Right renal cortex interstitium (tissue), 3 donors: Measurements from ENCODE around the gene PLA2R1. TPM values are rescaled to one million over a fixed set of nuclear protein-coding genes. Genes with fewer than 3 reads are reported as not detected.
A peak's percentile ranks its signal among the peaks of the same experiment; 100 is the strongest.

Experiments used
- DNase-seq, 3 donors: peaks; one replicate each; pipeline ENCODE4 v3.0.0-alpha.2; 2013; ENCODE audit warnings: low read depth in 3 of 3, low spot score in 2 of 3
- polyA plus RNA-seq, 3 donors: library from polyadenylated mRNA; unstranded; fragments of 120-200 nt; gene quantifications; one replicate each; pipeline ENCODE4 v1.2.1, GENCODE V29; 2013; ENCODE audit not compliant: insufficient read length in 3 of 3

PLA2R1 gene
- 100 to 1,000 TPM in 2 of 3 donors, 10 to 100 TPM in 1; 65.5 to 130 (median 112) TPM for polyA plus RNA-seq

DNA sequence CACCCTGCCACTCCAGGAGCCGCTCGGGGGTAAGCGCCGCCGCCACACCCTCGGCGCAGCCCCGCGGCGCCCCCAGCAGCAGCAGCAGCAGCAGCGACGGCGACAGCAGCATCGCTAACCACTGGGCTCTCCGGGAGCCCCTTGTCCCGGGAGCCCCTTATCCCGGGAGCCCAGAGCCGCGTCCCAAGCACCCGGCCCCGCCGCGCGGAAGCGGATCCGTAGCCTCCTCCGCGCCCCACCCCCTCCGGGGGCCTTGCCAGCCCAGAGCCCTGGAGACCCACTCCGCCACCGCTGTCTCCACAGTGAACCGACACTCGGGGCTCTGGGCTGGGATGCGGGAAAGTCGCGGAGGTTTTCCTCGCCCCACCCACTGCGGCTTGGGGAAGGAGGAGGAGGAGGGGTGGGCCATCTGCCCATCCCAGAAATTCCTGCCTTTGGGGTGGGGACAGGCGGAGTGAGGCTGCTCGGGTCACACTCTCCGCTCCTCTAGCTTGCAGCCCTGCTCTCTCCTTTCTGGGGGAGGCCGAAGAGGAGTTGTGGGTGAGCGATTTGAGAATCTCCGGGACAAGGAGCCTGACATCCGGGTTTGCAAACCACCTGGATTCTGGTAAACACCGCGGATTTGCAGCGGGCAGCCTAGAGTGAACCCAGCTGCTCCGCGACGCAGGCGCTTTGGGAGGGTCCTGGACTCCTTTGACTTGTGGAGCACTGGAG lies at the start of gene PLA2R1:
Gene PLA2R1 (minus strand): TSS at position 324 of the 714 bp plus-strand sequence. CDS start 212 bp downstream, at position 112.
- DNase-seq: peak in 1 of 3 donors; percentile 54

- no peak for DNase-seq
Observed at GRCh38 chr2:160110674-160111239, 48.3 kb upstream of the PLA2R1 start.

GRCh38 chr2:160109939-160110673 lies 47.7 kb upstream of the PLA2R1 start:
- peak; percentile 47 to 61 (median 57) for DNase-seq

GRCh38 chr2:160109243-160109642 lies 46.8 kb upstream of the PLA2R1 start:
- no peak for DNase-seq

DNA sequence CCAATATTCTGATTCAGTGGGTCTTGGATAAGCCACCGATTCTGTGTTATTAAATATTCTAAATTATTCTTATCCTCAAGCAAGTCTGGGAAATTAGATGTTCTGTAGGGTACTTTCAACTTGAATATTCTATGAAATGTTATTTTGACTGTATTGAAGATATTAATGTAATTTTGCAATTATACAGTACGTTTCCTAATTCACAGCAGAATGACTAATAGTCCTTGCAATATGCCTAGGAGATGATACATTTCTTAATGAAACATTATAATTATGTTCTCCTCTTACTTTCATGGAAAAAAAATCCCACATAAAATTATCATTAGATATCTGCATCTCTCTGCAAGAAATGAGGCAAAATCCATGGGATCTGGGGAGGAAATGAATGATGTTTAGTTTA lies 46.2 kb upstream of the PLA2R1 start:
- DNase-seq: no peak

- DNase-seq: no peak
Observed at GRCh38 chr2:160105366-160105765, 43.0 kb upstream of the PLA2R1 start.

GRCh38 chr2:160104115-160104514 lies 41.7 kb upstream of the PLA2R1 start:
- no peak for DNase-seq

GRCh38 chr2:160097326-160097725 lies 34.9 kb upstream of the PLA2R1 start:
- no peak for DNase-seq

GRCh38 chr2:160096409-160096808 lies 34.0 kb upstream of the PLA2R1 start:
- DNase-seq: no peak

- DNase-seq: no peak
Observed at GRCh38 chr2:160092445-160092844, 30.0 kb upstream of the PLA2R1 start.

DNA sequence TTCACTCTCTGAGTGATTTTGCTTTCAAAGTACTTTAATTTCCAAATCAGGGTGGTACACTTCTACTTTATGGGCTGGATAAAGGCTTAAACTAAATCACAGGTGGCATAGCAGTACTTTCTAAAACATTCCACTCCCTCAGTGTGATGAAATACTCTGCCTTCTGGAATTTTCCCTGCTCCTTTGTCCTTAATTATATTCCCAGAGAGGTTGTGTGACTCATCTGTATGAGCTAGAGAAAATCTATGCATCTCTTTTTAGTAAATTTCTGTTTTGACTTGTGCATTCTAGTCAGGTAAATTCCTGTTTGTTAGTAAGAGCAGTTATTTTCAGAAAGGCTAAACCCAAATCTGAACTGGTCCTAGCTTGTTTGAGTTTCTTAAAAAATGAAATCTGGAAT lies 29.0 kb upstream of the PLA2R1 start:
- DNase-seq: no peak

DNA sequence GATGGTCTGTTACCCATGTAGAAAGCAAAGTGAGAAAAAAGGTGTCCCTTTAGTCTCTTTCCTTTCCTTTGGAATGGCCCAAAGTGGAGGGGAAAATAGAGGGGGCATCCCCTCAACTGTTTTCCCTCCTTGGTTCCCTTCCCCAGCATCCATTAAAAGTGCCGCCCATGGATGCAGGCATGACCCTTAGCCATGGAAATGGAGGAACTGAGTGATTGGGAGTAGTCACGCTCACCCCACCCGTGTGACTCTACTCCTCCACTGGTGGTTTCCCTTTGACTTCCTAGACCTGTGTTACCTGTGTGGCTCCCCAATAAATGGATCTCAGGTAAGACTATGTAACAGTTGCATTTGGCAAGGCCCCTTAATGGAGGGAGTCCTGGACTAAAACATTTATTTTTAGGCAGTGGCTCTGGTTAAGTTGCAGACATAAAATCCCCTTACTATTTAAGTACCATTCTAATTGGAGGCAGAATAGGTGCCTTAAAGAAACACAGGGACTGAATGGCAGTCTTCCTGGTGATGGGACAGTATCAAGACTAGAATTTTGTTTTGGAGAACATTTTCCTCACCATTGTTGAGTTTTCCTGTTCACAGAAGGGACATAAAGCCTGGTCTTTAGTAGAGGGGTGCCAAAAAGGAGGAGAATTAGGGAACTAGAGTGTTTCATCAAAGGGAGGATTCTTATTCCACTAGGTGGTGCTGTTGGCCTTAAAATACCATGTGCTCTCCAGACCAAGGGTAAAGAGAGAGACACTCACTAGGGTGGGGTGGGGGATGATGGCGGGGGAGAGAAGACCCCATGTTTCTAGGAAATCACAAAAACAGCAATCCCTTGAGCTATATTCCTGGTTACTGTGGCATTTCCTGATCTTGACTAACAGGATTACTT lies 25.7 kb upstream of the PLA2R1 start:
- DNase-seq: no peak

DNA sequence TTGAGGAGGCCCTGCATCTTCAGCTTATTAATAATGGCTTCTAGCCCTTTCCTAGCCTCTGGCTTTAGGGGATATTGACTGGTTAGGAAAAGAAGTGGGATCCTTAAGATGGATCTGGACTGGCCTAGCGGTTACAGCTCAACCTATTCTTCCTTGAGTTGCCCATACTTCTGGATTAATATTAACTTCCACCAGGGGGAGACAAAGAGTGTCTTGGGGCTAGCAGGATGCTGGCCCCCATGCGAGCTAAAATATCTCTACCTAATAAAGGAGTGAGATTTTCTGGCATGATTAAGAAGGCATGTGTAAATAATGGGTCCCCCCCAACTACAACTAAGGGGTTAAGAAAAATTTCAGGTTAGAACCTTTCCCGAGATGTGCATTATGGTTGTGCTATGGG lies 23.2 kb upstream of the PLA2R1 start:
- no peak for DNase-seq

DNA sequence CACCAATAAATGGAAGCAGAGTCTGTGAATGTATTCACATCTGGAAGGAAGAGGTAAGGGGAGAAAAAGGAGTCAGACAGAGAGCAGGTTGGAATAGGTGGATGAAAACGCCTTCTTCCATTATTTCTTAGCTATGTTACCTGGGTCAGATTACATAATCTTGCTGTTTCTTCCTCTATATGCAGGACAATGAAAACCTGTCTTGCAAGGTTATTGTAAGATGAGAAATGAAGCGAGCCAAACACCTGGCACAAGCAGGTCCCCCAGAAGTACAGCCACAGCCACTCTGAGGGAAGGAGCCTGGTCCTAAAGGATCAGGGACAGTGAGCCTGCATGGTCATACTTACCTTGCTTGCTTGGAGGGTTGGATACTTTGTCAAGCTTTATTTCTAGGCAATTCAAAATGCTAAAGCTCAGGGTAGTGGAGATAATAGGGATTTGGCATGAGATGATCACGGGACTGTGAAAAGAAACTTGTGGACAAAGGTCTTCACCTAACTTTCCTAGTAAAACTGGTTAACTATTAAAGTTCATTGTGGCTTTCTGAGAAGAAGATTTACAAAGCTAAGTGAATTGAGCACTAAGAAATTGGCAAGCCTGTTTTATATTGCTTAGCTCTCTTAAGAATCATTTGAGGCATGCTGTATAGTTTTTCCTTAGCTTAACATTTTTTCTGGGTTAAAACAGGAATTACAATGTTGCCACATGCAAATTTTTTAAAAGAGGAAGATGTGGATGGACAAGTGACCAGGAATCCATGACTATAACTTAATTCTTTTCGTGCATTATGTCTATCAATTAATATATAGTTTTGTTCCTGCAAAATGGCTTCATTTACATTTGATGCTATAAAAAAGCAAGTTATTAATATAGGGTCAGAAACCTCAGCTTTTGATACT lies 15.7 kb upstream of the PLA2R1 start:
- no peak for DNase-seq

GRCh38 chr2:160076914-160077313 lies 14.5 kb upstream of the PLA2R1 start:
- no peak for DNase-seq

- no peak for DNase-seq
Observed at GRCh38 chr2:160076241-160076640, 13.8 kb upstream of the PLA2R1 start.

GRCh38 chr2:160075171-160075570 lies 12.8 kb upstream of the PLA2R1 start:
- no peak for DNase-seq

DNA sequence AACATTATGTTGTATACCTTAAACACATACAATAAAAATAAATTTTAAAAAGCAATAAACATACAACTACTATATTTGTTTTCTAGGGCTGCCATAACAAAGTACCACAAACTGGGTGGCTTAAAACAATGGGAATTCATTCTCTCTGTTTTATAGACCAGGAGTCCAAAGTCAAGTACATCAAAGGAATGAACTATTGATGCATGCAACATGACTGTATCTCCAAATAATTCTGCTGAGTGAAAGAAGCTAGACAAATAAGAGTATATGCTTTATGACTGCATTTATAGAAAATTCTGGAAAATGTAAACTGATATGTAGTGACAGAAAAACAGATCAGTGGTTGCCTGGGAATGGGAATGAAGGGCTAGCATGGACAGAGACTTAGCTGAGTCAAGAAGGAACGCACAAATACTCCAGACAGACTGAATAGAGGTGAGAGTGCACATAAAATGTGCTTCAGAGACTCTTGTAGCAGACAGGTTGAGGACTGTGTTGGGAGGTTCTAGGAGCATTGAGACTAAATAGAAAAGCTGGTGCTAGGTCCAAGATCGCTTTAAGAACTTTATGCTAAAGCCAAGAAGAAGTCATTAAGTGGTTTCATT lies 11.0 kb upstream of the PLA2R1 start:
- no peak for DNase-seq

GRCh38 chr2:160068906-160069305 lies 6.5 kb upstream of the PLA2R1 start:
- DNase-seq: no peak
